GM21576 (cell line): ENCODE measurements around the gene LMO7.
"Not testable (repeated sequence)": the region's sequence is repeated elsewhere in the genome, so short reads cannot be mapped to it uniquely, and the experiment has no call there.

Experiments
- ATAC-seq: cut with Tn5 transposase; IDR thresholded peaks from one replicate; pipeline ENCODE4 v1.9.1; 2021; ENCODE audit warnings: mild to moderate bottlenecking, moderate library complexity; ENCODE audit not compliant: unreplicated experiment

Gene LMO7

GRCh38 chr13:75694722-75695121 is 58.6 kb downstream of the LMO7 start:
- ATAC-seq: no peak

DNA sequence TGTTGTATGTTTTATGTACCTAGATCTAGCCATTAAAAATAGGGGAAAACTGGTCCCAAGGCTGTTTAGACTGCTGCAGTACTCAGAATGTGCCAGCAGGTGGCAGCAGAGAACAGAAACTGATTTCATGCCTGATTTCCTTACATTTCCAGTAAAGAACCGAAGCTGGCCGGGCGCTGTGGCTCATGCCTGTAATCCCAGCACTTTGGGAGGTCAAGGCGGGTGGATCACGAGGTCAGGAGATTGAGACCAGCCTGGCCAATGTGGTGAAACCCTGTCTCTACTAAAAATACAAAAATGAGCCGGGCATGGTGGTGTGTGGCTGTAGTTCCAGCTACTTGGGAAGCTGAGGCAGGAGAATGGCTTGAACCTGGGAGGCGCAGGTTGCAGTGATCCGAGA is 59.8 kb downstream of the LMO7 start:
- peak; percentile 63 for ATAC-seq

GRCh38 chr13:75699062-75699461 is 62.9 kb downstream of the LMO7 start:
- ATAC-seq: no peak

- not testable (repeated sequence) for ATAC-seq
Measured at GRCh38 chr13:75699717-75700116, 63.6 kb downstream of the LMO7 start.

GRCh38 chr13:75700552-75700951 is 64.4 kb downstream of the LMO7 start:
- ATAC-seq: no peak

DNA sequence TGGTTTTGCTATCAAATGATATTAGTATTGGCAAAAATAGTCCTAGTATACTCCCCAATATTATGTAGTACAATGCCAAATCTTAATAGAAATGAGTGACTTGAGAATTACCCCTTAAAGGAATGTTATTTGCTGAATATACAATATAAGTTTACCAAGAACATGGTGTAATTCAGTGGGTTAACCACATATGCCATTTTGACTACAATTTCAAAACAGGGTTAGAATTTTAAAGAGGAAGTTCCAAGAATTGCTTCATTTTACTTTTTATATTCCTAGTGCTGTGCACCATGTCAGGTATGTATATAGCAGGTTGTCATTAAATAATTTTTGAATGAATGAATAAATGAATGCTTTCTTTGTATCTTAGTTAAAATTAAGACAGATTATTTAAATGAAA is 66.3 kb downstream of the LMO7 start:
- no peak for ATAC-seq

DNA sequence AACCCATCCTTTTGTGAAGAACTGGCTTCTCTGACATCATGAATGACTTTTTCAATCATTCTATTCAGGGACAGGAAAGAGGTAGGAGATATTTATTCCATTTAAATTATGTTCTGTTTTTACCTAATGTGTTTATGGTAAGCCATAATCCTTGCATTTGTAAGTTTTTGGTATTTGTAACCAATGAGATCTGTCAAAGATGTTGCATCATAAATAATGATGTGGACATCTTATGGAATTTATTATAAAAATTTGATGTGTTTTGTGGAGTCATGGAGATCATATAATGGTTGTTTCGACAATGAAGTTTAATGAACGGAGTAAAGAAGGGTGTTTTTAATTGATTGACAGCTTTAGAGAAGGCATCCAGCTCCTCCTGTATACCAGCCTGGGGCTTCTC is 67.6 kb downstream of the LMO7 start:
- no peak for ATAC-seq

DNA sequence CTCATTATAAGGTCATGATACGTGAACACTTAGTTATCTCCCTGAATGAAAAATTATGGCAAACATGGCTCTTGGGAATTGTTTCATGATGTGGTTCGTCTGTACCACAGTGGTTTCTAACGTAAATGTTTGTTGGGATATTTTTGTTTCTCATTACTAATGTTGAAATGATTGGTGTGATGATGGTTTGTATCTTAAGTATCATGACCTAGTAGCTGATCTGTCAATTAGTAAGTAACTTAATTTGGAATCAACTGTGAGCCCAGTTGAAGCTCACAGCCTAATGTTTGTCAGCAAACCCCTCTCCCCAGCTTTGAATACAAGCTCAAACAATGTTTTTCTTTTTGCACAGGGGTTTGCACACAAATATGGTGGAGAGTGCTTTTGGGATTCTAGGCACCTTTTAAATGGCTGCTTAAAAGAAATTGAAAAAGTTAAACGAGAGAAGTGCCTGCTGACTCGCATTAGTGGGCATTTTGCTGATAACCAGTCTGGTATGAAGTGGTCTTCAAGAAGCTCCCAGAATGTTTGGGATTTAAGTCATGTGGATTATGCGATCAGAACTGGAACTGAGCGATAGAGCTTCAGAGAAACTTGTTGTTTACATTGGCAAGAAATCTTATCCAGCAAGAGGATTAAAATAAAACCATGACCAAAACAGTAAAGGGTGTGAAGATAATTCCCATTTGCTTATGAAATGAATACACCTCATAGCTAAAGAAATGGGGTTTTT is 68.2 kb downstream of the LMO7 start:
- no peak for ATAC-seq

GRCh38 chr13:75704927-75705288 is 68.8 kb downstream of the LMO7 start:
- ATAC-seq: no peak

- ATAC-seq: no peak
Measured at GRCh38 chr13:75705395-75705794, 69.3 kb downstream of the LMO7 start.

GRCh38 chr13:75705908-75706307 is 69.8 kb downstream of the LMO7 start:
- ATAC-seq: no peak

DNA sequence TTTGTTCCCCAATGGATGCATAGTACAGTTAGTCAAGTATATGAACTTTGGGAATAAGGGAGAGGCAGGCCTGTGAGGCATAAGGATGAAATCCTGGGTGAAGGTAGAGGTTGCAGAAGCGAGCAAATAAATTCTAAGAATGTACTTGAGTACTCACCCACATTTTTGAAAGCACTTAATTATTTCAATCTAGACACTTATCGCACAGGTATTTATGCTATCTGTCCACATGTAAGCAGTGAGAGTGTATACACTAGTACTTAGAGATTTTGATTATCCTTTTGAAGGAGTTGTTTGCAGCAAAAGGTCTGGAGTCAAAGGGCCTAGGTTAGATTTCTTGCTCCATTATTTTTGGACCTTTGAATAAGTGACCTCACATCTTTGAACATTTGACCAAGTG is 77.7 kb downstream of the LMO7 start:
- ATAC-seq: no peak

GRCh38 chr13:75715601-75716523 is 79.7 kb downstream of the LMO7 start:
- ATAC-seq: peak; percentile 93

GRCh38 chr13:75717525-75717924 is 81.4 kb downstream of the LMO7 start:
- no peak for ATAC-seq

- no peak for ATAC-seq
Measured at GRCh38 chr13:75721307-75721706, 85.2 kb downstream of the LMO7 start.

DNA sequence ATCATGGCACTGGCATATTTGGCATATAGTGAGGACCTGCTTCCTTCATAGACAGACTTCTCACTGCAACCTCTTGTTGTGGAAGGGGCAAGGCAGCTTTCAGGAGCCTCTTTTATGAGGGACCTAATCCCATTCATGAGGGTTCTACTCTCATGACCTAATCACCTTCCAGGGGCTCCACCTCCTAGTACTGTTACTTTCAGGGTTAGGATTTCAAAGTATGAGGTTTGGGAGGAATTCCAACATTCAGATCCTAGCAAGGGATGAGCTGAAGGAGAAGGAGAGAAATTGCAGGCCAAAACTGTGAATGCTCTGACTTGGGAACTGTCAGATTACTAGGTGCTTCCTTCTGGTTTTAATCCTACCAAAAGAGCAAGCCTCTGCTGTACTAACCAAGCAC is 87.8 kb downstream of the LMO7 start:
- no peak for ATAC-seq

GRCh38 chr13:75724752-75725517 is 88.8 kb downstream of the LMO7 start:
- no peak for ATAC-seq

DNA sequence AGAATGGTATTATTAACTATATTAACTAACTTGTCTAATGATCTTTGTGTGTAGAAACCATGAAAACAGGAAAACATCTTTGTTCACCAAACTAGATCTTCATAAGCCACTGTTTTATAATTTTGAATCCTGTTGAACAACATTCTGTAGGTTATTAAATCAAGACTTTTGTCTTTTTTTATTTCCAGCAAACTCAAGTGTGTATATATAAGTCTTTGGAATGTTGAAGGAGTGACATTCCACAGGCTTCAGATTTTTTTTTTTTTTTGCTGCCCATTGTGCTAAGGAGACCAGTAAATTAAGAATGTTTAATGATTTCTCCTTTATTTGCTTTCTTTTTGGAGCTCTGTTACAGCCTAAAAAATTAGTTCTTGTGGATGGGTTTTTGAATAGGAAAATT is 89.6 kb downstream of the LMO7 start:
- ATAC-seq: no peak

DNA sequence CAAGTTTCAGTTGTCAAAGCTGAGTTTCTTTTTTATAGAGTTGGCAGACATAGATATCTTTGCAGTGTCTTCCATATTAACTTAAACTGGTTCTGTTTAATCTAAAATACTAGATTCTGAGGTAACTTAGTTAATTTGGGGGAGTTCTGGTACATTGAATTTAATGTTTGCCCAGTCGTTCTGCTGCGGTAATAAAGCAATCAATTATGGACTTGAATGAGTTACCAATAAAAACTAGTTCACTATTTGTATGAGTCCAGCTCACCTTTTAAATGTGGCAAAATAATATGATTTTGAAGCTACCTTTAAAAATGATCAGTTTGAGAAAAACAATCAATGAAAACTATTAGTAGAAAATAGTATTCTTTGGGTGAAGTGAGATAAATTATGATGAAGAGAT is 90.2 kb downstream of the LMO7 start:
- no peak for ATAC-seq

DNA sequence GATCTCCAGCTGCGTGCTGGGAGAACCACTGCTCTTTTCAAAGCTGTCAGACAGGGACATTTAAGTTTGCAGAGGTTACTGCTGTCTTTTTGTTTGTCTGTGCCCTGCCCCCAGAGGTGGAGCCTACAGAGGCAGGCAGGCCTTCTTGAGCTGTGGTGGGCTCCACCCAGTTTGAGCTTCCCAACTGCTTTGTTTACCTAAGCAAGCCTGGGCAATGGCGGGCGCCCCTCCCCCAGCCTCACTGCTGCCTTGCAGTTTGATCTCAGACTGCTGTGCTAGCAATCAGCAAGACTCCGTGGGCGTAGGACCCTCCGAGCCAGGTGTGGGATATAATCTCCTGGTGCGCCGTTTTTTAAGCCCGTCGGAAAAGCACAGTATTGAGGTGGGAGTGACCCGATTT is 97.0 kb downstream of the LMO7 start:
- not testable (repeated sequence) for ATAC-seq

DNA sequence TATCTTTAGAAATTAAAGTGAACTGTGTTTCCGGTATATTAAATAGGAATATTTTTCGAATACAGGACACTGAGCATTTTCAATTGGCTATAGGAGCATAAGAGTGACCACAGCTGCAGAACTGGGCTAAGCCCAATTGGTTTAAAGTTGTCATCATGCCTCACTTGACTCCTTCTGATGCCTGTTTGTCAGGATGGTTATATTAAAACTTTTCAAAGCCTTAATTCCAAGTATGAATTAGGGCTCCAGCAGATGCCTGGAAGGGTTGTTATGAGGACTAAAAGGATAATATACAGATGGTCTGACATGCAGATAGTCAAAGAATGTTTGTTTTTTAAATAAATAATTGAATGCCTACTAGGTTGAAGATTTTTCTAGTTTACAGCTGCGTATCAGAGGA is 100.0 kb downstream of the LMO7 start:
- ATAC-seq: no peak

GRCh38 chr13:75738841-75739240 is 102.7 kb downstream of the LMO7 start:
- ATAC-seq: no peak
